HG03439 (cell line): ENCODE data around the gene SCAF8.

Source experiments
- ATAC-seq: cut with Tn5 transposase; IDR thresholded peaks from one replicate; pipeline ENCODE4 v1.9.1; 2021; ENCODE audit warnings: mild to moderate bottlenecking, moderate library complexity; ENCODE audit not compliant: unreplicated experiment

The SCAF8 gene

GRCh38 chr6:154878871-154879491, 145.8 kb downstream of the SCAF8 start:
- no peak for ATAC-seq

DNA sequence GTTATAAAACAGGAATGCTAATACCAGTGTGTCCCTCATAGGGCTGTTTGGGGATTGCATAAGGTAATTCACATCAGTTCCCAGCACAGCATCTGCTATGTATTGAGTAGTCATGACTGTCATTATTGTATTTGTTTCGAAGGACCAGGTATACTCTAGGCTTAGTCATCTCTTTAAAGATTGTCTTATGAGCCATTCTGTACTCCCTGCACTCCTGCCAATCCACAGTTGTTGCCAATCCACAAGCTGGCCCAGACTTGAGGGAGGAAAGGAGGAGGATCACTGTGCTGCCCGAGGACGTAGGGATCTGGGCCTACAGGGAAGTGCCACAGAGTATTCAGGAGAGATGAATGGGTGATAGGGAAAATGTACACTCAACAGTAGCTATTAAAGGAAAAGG, 148.9 kb downstream of the SCAF8 start:
- ATAC-seq = no peak
